ENCODE measurements around the gene SRI.

DNA sequence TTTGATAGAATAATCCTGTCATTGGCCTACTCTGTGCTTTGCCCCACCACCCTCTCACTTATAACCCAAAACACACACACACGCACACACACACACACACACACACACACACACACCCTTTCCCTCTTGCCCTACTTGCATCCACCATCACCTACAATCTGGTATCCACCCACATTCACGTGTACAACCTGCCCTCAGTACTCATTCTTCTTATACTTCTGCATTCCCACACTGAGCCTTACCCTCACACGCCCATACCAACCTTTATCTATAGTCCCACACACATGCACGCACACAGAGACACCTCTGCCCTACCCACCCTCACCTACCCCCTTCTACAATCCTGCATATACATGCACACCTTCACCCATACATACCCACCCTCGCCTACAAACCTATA is 10.8 kb upstream of the SRI start:
- TF ChIP-seq CTCF (IDR thresholded peaks at IDR 0.05) (no peak), POLR2A (IDR thresholded peaks at IDR 0.05) (no peak)
